Stimulated activated CD8-positive, alpha-beta memory T cell treated with anti-CD3 and anti-CD28 coated beads, Interleukin-15, amount 100 ng/mL, for 4 hours (primary cell): ENCODE data around the gene EPHA6.

Experiments
- DNase-seq, 2 donors: peaks; one replicate each; pipeline ENCODE4 v3.0.0-alpha.2; 2020; ENCODE audit warnings: low read depth in 2 of 2

The EPHA6 gene

DNA sequence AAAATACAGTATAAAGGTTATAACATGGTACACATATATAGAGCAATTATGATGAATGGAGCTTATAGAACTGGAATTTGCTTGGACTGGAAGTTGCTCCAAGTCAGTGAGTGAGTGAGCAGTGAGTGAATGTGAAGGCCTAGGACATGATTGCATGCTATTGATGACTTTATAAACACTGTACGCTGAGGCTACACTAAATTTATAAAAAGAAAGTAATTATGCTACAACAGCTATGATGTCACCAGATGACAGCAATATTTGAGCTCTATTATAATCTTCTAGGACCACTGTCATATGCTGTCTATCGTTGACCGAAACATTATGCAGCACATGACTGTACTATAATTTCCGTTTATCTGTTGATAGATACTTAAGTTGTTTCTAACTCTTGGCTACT is 463.3 kb downstream of the EPHA6 start:
- DNase-seq, result no peak

GRCh38 chr3:97278506-97278905 is 464.1 kb downstream of the EPHA6 start:
- DNase-seq, result no peak

- no peak for DNase-seq
These were observed 477.5 kb downstream of the EPHA6 start for GRCh38 chr3:97291901-97292300.

DNA sequence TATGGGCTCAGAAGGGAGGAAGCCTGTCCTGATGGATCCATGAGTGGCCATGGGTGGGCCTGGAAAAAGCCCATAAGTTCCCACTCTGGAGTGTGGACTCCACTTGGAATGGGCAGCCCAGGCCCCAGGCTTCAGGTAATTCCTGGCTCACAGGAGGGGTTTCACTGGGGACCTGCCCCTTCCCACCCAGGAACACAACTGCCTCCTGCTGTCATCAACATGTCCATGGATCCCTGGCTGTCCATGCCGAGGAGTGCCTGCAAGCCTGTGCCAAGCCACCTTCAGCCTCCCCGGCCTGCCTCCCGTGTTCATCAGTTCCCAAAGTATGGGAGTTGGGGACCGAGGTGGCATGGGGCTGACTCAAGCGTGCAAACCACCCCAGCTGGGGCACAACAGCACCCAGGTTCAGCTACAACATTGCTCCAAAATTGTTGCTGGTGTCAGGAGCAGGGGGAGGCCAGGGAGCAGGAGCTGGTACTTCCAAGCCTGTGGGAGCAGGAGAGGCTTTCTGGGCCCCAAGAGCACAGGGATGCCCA is 479.3 kb downstream of the EPHA6 start:
- DNase-seq, result no peak

DNA sequence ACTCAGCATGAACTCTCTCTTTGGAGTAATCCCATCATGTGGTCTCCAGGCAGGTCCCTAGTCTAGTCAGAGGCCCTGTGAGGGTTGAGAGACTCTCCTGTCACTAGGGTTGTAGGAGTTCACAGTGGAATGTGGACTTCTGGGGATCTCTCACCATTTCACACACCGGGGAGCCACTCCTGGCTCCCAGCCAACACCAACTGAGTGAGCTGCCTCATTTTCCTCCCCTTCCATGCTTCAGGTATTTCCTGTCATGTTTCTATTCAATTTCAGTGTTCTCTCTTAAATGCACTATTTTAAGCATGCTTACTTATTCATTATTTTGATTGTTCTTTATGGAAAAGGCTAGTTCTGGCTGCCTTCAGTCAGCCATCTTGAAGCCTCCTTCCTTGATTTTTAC is 482.6 kb downstream of the EPHA6 start:
- DNase-seq, result no peak

DNA sequence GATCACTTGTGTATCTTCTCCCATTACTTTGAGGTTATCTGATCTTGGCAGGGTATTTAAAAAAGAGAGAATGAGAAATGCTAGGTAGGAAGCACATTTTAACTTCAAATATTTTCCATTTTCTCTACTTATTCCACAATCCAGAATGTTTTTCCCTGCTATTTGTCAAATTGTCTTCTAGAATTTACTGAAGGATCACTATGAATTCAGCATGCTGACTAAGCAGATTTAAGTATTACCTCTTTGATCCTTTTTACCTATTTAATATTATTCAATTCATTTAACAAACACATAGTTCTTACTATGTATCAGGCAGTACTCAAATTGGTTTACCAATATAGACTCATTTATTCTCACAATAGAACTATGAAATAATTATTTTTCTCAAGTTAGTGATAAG is 486.7 kb downstream of the EPHA6 start:
- no peak for DNase-seq

DNA sequence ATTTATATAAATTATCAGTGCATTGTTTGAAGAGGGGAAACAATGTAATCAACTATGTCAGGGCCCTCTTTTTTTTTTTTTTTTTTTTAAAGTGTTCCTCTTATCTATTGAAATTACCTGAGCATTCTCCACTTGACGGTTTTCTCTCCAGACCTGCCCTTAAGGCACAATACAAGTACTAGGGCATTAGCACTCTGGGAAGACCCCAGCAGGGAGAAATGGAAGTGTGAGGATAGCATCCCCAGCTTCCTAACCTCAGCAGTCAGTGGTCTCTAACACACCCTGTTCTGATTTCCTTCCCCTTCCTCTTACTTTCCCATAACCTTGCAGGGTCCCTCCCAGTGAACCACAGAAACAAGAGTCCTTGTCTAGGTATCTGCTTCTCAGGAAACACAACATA is 491.8 kb downstream of the EPHA6 start:
- DNase-seq, result no peak

GRCh38 chr3:97338375-97338774 is 524.0 kb downstream of the EPHA6 start:
- no peak for DNase-seq

- no peak for DNase-seq
These were observed 526.5 kb downstream of the EPHA6 start for GRCh38 chr3:97340940-97341339.

DNA sequence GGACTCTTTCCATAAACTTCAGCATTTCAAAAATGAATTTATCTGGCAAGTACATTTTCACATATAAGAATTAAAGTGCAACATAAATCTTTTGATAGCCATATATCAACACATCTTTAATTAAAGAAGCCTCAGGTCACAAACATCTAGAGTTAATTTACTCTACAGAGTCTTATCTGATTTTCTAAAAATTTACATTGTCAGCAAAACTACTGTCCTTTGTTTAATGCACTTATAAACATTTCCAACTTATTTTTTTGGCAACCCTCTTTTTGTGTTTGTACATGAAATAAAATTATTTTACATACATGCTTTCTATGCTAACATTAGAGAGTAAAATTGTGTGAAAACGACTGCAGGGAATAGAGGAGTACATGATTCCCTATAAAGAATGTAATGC is 533.4 kb downstream of the EPHA6 start:
- DNase-seq, result no peak

DNA sequence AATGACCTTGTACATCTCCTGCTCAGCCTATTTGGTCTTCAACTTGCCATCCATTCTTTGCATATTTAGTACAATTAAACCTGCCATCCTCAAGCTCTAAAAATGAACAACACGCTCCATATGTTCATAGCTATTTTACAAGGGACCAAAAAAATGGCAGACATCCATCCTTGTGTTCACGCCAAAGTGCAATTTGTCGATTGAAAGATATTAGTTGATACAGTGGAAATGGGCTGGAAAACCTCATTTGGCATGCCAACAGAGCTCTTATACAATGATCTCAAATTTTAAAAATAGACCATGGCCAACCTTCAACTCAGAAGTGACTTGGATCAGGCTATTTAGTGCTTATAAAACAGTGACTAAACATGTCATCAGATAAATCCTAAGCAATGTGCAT is 536.6 kb downstream of the EPHA6 start:
- DNase-seq, result no peak

DNA sequence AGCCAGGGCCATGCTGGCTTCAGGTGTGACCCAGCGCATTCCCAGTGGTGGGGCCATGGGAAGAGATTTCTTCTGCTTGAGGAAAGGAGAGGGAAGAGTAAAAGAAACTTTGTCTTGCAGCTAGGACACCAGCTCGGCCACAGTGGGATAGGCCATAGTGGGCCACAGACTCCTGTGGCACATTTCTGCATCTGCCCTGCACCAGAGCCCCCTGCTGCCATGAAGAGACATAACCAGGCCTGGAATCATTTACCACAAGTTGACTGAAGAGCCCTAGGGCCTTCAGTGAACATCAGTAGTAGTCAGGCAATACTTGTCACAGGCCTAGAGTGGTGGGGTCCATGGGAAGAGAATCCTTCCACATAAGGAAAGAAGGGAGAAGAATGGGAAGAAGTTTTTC is 538.8 kb downstream of the EPHA6 start:
- DNase-seq, result no peak

- DNase-seq, result no peak
These were observed 545.6 kb downstream of the EPHA6 start for GRCh38 chr3:97359977-97360376.

GRCh38 chr3:97360804-97361203 is 546.4 kb downstream of the EPHA6 start:
- no peak for DNase-seq

DNA sequence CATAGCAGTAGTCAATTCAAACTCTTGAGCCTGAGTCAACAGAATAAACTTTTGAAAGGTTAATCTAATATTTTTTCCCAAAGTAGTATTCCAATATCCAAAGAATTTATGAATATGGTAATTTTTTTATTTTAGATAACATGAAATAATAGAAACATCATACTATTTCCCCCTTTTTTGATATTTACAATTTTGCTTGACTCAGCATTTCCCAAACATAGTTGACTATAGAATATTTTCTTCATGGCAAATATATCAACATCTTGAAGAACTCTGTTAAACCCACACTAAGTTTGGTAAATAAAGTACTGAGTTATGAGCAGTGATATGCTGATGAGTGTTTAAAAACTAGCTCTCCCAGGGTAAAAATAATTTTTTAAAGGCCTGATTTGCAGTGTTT is 570.2 kb downstream of the EPHA6 start:
- DNase-seq, result no peak

- no peak for DNase-seq
These were observed 574.4 kb downstream of the EPHA6 start for GRCh38 chr3:97388774-97389173.

DNA sequence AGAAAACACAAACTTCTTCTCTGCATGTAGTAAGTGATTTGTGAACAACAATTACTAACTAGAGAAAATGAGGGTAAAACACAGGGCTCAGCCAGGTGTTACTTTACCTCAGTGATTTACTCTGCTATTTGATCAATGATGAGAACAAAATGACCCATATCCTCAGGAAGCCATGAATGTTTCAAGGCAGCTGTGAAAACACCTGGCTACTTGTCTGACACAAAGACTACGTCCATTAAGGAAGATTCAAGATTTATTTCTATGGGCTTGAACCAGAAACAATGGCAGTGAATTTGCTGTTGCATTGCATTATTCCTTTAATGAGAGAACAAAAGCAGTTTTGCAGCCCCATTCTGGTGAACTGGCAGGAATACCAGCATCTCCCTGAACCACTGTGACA is 575.5 kb downstream of the EPHA6 start:
- no peak for DNase-seq

DNA sequence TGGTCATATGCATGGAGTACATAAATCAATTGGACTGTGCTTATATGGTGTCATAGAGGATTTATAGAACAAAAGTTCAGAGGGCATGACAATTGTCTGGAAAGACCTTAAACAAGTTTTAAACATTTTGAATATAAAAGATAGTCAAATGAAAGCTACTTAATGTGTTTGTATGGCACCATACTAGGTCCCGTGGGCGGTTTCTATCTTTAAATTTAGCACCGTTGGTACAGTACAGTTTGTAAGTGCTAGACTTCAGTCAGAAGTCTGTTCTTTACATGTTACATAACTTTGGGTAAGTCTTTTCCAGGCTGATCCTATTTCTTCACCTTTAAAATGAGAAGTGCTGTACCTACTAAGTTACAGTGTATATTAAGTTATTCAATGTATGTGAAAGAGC is 576.8 kb downstream of the EPHA6 start:
- no peak for DNase-seq

- no peak for DNase-seq
These were observed 595.2 kb downstream of the EPHA6 start for GRCh38 chr3:97409612-97410011.

GRCh38 chr3:97421565-97421964 is 607.2 kb downstream of the EPHA6 start:
- DNase-seq, result no peak

- no peak for DNase-seq
These were observed 610.6 kb downstream of the EPHA6 start for GRCh38 chr3:97425002-97425401.

- DNase-seq, result no peak
These were observed 616.2 kb downstream of the EPHA6 start for GRCh38 chr3:97430601-97431000.

DNA sequence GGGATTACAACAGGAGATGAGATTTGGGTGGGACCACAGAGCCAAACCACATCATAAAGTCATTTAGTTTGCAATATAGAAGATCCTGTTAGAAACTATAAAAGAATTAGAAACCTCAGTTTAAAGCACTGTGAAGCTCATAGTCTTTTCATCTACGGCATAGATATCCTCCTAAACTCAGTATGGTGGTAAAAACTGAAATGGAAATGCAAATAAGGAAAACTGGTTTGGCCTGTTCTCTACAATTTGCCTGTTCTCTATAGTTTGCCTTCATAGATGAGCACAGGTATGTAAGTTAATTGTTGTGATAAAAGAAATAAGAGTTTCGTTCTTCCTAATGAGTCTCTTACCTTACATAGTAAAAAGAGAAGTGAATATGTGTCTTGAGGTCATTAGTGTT is 618.5 kb downstream of the EPHA6 start:
- DNase-seq, result no peak

DNA sequence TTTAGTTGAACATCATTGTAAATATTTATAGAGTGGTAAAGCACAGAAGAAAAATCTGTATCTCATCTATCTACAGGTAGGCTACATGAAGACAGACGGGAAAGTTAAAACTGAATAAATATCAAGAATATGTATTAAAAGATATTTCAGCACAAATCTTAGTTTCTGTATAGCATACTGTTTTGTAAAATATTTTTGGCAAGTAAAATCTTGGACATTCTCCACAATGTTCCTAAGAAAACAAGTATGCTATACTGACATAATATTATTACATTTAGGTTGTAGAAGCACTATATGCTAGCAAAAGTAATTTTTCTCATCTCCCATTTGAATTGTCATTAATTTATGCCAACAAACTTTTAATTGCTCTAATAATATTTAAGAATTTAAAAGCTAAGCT is 623.7 kb downstream of the EPHA6 start:
- no peak for DNase-seq

GRCh38 chr3:97439373-97439772 is 625.0 kb downstream of the EPHA6 start:
- no peak for DNase-seq
